ENCODE results near the gene BRD3OS.

DNA sequence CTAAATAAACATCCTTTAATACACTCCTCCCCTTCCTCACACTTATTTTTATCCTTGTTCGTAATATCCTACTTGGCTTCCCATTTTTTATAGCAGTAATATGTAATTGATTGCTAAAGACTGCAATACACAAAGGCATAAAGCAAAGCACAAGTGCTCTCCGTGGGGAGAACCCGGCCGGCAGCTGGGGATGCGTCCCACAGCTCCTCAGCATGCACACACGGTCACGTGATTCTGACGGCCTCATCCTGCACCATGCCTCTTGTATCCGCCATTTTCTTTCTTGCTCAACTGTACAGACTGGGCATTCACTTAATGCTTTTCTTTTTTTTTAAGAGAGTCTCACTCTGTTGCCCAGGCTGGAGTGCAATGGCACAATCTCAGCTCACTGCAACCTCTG lies 2.8 kb downstream of the BRD3OS start:
- TF ChIP-seq, protein P1, sequence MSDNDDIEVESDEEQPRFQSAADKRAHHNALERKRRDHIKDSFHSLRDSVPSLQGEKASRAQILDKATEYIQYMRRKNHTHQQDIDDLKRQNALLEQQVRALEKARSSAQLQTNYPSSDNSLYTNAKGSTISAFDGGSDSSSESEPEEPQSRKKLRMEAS (IDR thresholded peaks at IDR 0.05; ENCODE audit: low read depth, low read length), result no peak
- TF ChIP-seq POLR2A (IDR thresholded peaks at IDR 0.05; ENCODE audit: extremely low read depth, insufficient read length), result no peak
